ENCODE measurements around the gene F8. TPM values are rescaled to one million over a fixed set of nuclear protein-coding genes. Genes with fewer than 3 reads are reported as not detected.

Gene F8
- total and polyA plus RNA-seq, 2 donors (not counting 1 experiment from before 2014, with no cell fraction given): 4.5 to 7.9 TPM

GRCh38 chrX:155028129-155028528 is 5.6 kb upstream of the F8 start:
- no peaks in the 10 kb centered on the region for H4K20me1 ChIP-seq (ENCODE audit: control insufficient read depth, extremely low read depth, insufficient read depth, low read length)
- TF ChIP-seq EZH2 (IDR thresholded peaks at IDR 0.05; ENCODE audit: low read length, missing control alignments) (no peak), CTCF (conservative IDR thresholded peaks at IDR 0.05 in 1 of 2, IDR thresholded peaks at IDR 0.05 in 1 of 2; ENCODE audit: low read depth in 1 of 2, low read length in 2 of 2) (no peak)
- no peaks in the 10 kb centered on the region for H3K36me3 ChIP-seq (ENCODE audit: control insufficient read depth, insufficient read depth, low read length)
- peaks cover 2% of the 10 kb centered on the region for H3K79me2 ChIP-seq (ENCODE audit: control insufficient read depth, insufficient read depth, low read length)
- DNase-seq (ENCODE audit: low read depth in 2 of 2): no peak
- peak overlapping the region; percentile 46 for H3K4me2 ChIP-seq (ENCODE audit: extremely low read depth, insufficient read depth, low read length)
- no peak overlapping the region for H2AFZ ChIP-seq (ENCODE audit: low read length)
- no peaks in the 10 kb centered on the region for H3K9me3 ChIP-seq (ENCODE audit: control insufficient read depth, insufficient read depth, low read depth, low read length)
- peak overlapping the region in 3 of 4 experiments; percentile 35 to 91 (median 76) for H3K4me3 ChIP-seq (replicated peaks in 1 of 4; ENCODE audit: control extremely low read depth in 1 of 4, insufficient read depth in 1 of 4, low read depth in 3 of 4, low read length in 4 of 4)
- no peak overlapping the region for H3K9ac ChIP-seq (ENCODE audit: insufficient read depth, low read length)
- H3K4me1 ChIP-seq (ENCODE audit: control insufficient read depth, extremely low read depth, insufficient read depth, low read length): no peaks in the 10 kb centered on the region
- peak overlapping the region; percentile 83 for H3K27ac ChIP-seq (ENCODE audit: insufficient read depth, low read length)
- no peaks in the 10 kb centered on the region for H3K27me3 ChIP-seq (ENCODE audit: control insufficient read depth, insufficient read depth, low read length)

DNA sequence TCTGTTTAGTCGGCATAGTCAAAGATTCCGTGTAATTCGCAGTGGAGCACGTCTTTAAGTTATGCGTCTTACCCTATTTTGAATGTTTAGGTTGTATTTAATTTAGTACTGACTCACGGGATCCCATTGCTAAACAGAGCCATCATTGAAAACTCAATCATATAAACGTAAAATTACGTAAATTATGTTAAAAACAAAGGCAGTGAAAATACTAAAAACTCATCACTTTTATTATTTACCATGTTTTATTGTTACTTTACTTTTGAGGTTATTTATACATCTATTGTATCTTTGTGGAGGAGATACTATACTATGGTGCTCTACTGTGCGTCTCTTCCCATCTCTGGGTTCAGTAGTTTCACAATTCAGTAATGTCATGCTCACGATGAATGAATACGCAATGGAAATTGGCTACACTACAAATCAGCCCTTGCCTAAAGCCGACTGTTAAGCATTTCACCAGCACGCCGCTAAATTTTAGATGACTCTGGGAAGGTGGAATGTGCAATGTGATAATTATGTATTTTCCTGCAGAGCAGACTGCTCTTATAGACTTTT is 5.1 kb upstream of the F8 start:
- no peaks in the 10 kb centered on the region for H3K9me3 ChIP-seq (ENCODE audit: control insufficient read depth, insufficient read depth, low read depth, low read length)
- peaks cover 2% of the 10 kb centered on the region for H3K79me2 ChIP-seq (ENCODE audit: control insufficient read depth, insufficient read depth, low read length)
- no peaks in the 10 kb centered on the region for H3K4me1 ChIP-seq (ENCODE audit: control insufficient read depth, extremely low read depth, insufficient read depth, low read length)
- no peaks in the 10 kb centered on the region for H3K27me3 ChIP-seq (ENCODE audit: control insufficient read depth, insufficient read depth, low read length)
- H2AFZ ChIP-seq (ENCODE audit: low read length): no peak overlapping the region
- peak overlapping the region; percentile 35 to 91 (median 67) for H3K4me3 ChIP-seq (replicated peaks in 1 of 4; ENCODE audit: control extremely low read depth in 1 of 4, insufficient read depth in 1 of 4, low read depth in 3 of 4, low read length in 4 of 4)
- no peaks in the 10 kb centered on the region for H4K20me1 ChIP-seq (ENCODE audit: control insufficient read depth, extremely low read depth, insufficient read depth, low read length)
- H3K4me2 ChIP-seq (ENCODE audit: extremely low read depth, insufficient read depth, low read length): peak overlapping the region; percentile 46
- peak overlapping the region; percentile 83 for H3K27ac ChIP-seq (ENCODE audit: insufficient read depth, low read length)
- peak overlapping the region; percentile 87 for H3K9ac ChIP-seq (ENCODE audit: insufficient read depth, low read length)
- no peak for TF ChIP-seq EZH2 (IDR thresholded peaks at IDR 0.05; ENCODE audit: low read length, missing control alignments)
- TF ChIP-seq CTCF (conservative IDR thresholded peaks at IDR 0.05 in 1 of 2, IDR thresholded peaks at IDR 0.05 in 1 of 2; ENCODE audit: low read depth in 1 of 2, low read length in 2 of 2): no peak
- peak; percentile 77 to 79 for DNase-seq (ENCODE audit: low read depth in 2 of 2)
- H3K36me3 ChIP-seq (ENCODE audit: control insufficient read depth, insufficient read depth, low read length): no peaks in the 10 kb centered on the region

DNA sequence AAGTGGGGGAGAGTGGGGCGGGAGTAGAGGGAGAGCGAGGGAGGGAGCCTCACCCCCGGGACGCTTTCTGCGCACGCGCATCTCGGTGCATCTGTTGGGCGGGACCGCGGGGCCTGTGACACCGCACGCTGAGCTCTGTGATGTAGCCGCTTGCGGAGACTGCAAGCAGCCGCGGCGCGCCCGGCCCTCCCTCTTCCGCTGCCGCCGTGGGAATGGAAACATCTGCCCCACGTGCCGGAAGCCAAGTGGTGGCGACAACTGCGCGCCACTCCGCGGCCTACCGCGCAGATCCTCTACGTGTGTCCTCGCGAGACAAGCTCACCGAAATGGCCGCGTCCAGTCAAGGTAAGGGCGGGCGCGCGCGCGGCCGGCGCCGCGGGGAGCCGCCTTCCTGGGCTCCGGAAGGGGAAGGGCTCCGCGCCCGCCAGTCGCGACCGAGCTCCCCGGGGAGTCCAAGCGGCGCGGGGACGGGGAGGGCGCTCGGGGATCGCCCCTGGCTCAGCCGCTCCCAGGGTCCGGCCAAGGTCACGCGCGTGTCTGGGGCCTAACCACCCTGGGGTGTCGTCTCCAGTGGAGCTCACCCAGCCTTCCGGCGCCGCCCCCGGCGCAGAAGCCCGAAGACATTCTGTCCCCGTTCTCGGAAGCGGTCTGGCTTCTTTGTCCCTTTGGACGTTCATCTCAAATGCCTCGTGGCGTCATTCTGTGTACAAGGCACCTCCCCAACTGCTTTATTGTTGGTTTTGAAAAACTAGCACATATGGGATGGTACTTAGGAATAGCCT is 4.4 kb upstream of the F8 start, which contains the start of gene FUNDC2:
Gene FUNDC2 (plus strand): TSS at position 118 of the 782 bp plus-strand sequence. CDS start 95 bp downstream, at position 213.
- DNase-seq (ENCODE audit: low read depth in 2 of 2): peak; percentile 93
- TF ChIP-seq EZH2 (IDR thresholded peaks at IDR 0.05; ENCODE audit: low read length, missing control alignments): no peak
- no peak for TF ChIP-seq CTCF (conservative IDR thresholded peaks at IDR 0.05 in 1 of 2, IDR thresholded peaks at IDR 0.05 in 1 of 2; ENCODE audit: low read depth in 1 of 2, low read length in 2 of 2)
- Histone ChIP-seq H3K4me2 (ENCODE audit: extremely low read depth, insufficient read depth, low read length) (peak within 1 kb of the TSS; percentile 46), H3K4me3 (replicated peaks in 1 of 4; ENCODE audit: control extremely low read depth in 1 of 4, insufficient read depth in 1 of 4, low read depth in 3 of 4, low read length in 4 of 4) (peak within 1 kb of the TSS; percentile 35 to 91 (median 67)), H3K9me3 (ENCODE audit: control insufficient read depth, insufficient read depth, low read depth, low read length) (no peaks in the 10 kb centered on the region), H3K27ac (ENCODE audit: insufficient read depth, low read length) (peak within 1 kb of the TSS; percentile 83), H3K9ac (ENCODE audit: insufficient read depth, low read length) (peak within 1 kb of the TSS; percentile 87), H3K79me2 (ENCODE audit: control insufficient read depth, insufficient read depth, low read length) (peaks cover 2% of the 10 kb centered on the region), H3K27me3 (ENCODE audit: control insufficient read depth, insufficient read depth, low read length) (no peaks in the 10 kb centered on the region), H2AFZ (ENCODE audit: low read length) (no peak within 1 kb of the TSS), H3K4me1 (ENCODE audit: control insufficient read depth, extremely low read depth, insufficient read depth, low read length) (no peaks in the 10 kb centered on the region), H3K36me3 (ENCODE audit: control insufficient read depth, insufficient read depth, low read length) (no peaks in the 10 kb centered on the region), H4K20me1 (ENCODE audit: control insufficient read depth, extremely low read depth, insufficient read depth, low read length) (no peaks in the 10 kb centered on the region)
